PFSK-1 (cell line): ENCODE data around the gene LAMB4.

Experiments used
- FOXP2 ChIP-seq: optimal IDR thresholded peaks from 2 replicates; pipeline ENCODE3; 2011; ENCODE audit warnings: borderline replicate concordance, control low read depth, inconsistent platforms; ENCODE audit not compliant: insufficient read depth; ENCODE audit errors: extremely low read length, extremely low read depth
- POLR2AphosphoS5 ChIP-seq: IDR thresholded peaks from 2 replicates; pipeline ENCODE4 v1.6.1; 2012; ENCODE audit warnings: low read depth, mild to moderate bottlenecking, control low read depth, low read length, moderate library complexity
- REST ChIP-seq, 2 experiments: IDR thresholded peaks; 2 replicates each; pipeline versions ENCODE4 v1.6.1 to v1.8.0; 2011 to 2012; ENCODE audit warnings: low read depth in 2 of 2, low read length in 2 of 2, control low read depth in 1 of 2, inconsistent platforms in 1 of 2, mild to moderate bottlenecking in 1 of 2, moderate library complexity in 1 of 2; ENCODE audit not compliant: insufficient read depth in 1 of 2
- SIN3A ChIP-seq: IDR thresholded peaks from 2 replicates; pipeline ENCODE4 v1.6.1; 2012; ENCODE audit warnings: mild to moderate bottlenecking, low read length, moderate library complexity, borderline replicate concordance; ENCODE audit not compliant: insufficient read depth
- TAF1 ChIP-seq: IDR thresholded peaks from 2 replicates; pipeline ENCODE4 v1.6.1; 2012; ENCODE audit warnings: low read length, control low read depth, borderline replicate concordance; ENCODE audit not compliant: insufficient read depth

LAMB4 gene

GRCh38 chr7:108002726-108003598, 127.2 kb downstream of the LAMB4 start, which contains the start of gene LAMB1:
LAMB1 (minus strand) TSS chr7:108003161; CDS start chr7:108002885, 276 bp downstream.
- TF ChIP-seq POLR2AphosphoS5 (peak; percentile 53; the same call in 1 of the 2 replicates), TAF1 (no peak), SIN3A (no peak), FOXP2 (no peak), REST (IDR thresholded peaks at IDR 0.05; ENCODE audit: insufficient read depth in 1 of 2, low read depth in 2 of 2, low read length in 2 of 2) (no peak)

GRCh38 chr7:108001764-108002725, 128.1 kb downstream of the LAMB4 start:
- TF ChIP-seq SIN3A (no peak), FOXP2 (peak; percentile 18), TAF1 (no peak), POLR2AphosphoS5 (no peak), REST (IDR thresholded peaks at IDR 0.05; ENCODE audit: insufficient read depth in 1 of 2, low read depth in 2 of 2, low read length in 2 of 2) (0 out of 4 replicates have a peak, but pooled peaks of 1 of the 2 experiments have one; percentile 4)

GRCh38 chr7:108000875-108001763, 129.0 kb downstream of the LAMB4 start:
- TF ChIP-seq TAF1, result no peak
- TF ChIP-seq SIN3A, result no peak
- no peak for TF ChIP-seq FOXP2
- no peak for TF ChIP-seq REST (IDR thresholded peaks at IDR 0.05; ENCODE audit: insufficient read depth in 1 of 2, low read depth in 2 of 2, low read length in 2 of 2)
- TF ChIP-seq POLR2AphosphoS5, result no peak

GRCh38 chr7:107999779-108000560, 130.2 kb downstream of the LAMB4 start:
- no peak for TF ChIP-seq FOXP2
- no peak for TF ChIP-seq TAF1
- TF ChIP-seq REST (IDR thresholded peaks at IDR 0.05; ENCODE audit: insufficient read depth in 1 of 2, low read depth in 2 of 2, low read length in 2 of 2), result no peak
- TF ChIP-seq POLR2AphosphoS5, result no peak
- no peak for TF ChIP-seq SIN3A
